GM18867 (cell line): Measurements from ENCODE around the gene SRPK3.

Experiments used
- ATAC-seq: cut with Tn5 transposase; IDR thresholded peaks from one replicate; pipeline ENCODE4 v1.9.1; 2021; ENCODE audit warnings: mild to moderate bottlenecking, moderate library complexity; ENCODE audit not compliant: unreplicated experiment

SRPK3 gene

GRCh38 chrX:153828723-153829548 lies 48.1 kb downstream of the SRPK3 start:
- ATAC-seq, result no peak

GRCh38 chrX:153829549-153829798 lies 48.6 kb downstream of the SRPK3 start:
- no peak for ATAC-seq

GRCh38 chrX:153829799-153830639 lies 49.2 kb downstream of the SRPK3 start, which contains the start of gene PDZD4:
Gene PDZD4, minus strand, starts transcription at chrX:153830544. Its CDS starts 246 bp downstream, at chrX:153830298.
- no peak for ATAC-seq

GRCh38 chrX:153830640-153831428 lies 50.0 kb downstream of the SRPK3 start:
- ATAC-seq, result no peak

- no peak for ATAC-seq
These were observed 50.7 kb downstream of the SRPK3 start for GRCh38 chrX:153831429-153832150.

GRCh38 chrX:153832728-153833127 lies 51.9 kb downstream of the SRPK3 start:
- no peak for ATAC-seq
